GM12878 (cell line): ENCODE data around the gene CFAP61. TPM values are rescaled to one million over a fixed set of nuclear protein-coding genes. Genes with fewer than 3 reads are reported as not detected.

Experiments
- ATAC-seq: fragments of 200-7000 bp; cut with Tn5 transposase; 3 replicates; pipeline ENCODE4 v1.9.1; 2020; ENCODE audit warnings: mild to moderate bottlenecking, moderate library complexity
- BruUV-seq: library from RNA; stranded (reverse); fragments of 400-500 nt; replicated peaks from 2 replicates; lab custom pipeline; 2021; lab: Mats Ljungman, UMichigan
- CTCF ChIA-PET: fragments of 300-600 bp; sonication (Branson Sonifier 250); formaldehyde crosslinking; extraction: SDS; loops from one replicate; lab custom pipeline; 2021; ENCODE audit warnings: inconsistent platforms; lab: Yijun Ruan, JAX
- POLR2A ChIA-PET: fragments of 350-600 bp; formaldehyde crosslinking; extraction: SDS; loops from one replicate; lab custom pipeline; 2021; ENCODE audit warnings: inconsistent platforms; lab: Charles Lee
- RAD21 ChIA-PET: fragments of 300-600 bp; sonication (Branson Sonifier 250); formaldehyde crosslinking; loops from one replicate; lab custom pipeline; 2023; ENCODE audit warnings: antibody characterized with exemption; ENCODE audit not compliant: unreplicated experiment; lab: Charles Lee
- SMC1A ChIA-PET: fragments of 300-600 bp; sonication (Branson Sonifier 250); formaldehyde crosslinking; loops from one replicate; lab custom pipeline; 2023; ENCODE audit not compliant: unreplicated experiment, uncharacterized antibody; lab: Charles Lee
- DNase-seq: peaks from one replicate; pipeline ENCODE4 v3.0.0-alpha.2; 2011; ENCODE audit warnings: low read depth, low spot score
- FAIRE-seq: peaks from 3 replicates; lab custom pipeline; 2011; peaks lifted over from hg19 to GRCh38; lab: Jason Lieb, UNC
- H2AFZ ChIP-seq: 2 replicates; pipeline ENCODE4 v1.6.0; 2011; ENCODE audit warnings: low read depth, low read length, control low read depth; ENCODE audit not compliant: control insufficient read depth
- H3K27ac ChIP-seq: 2 replicates; pipeline ENCODE4 v1.5.1; 2011; ENCODE audit warnings: control low read depth; ENCODE audit not compliant: control insufficient read depth, insufficient read depth
- H3K27me3 ChIP-seq, 2 experiments: replicated peaks in 1 of 2; 2 replicates each; pipeline versions ENCODE4 v1.6.0 to v1.6.1; 2011; ENCODE audit warnings: low read length in 1 of 2; ENCODE audit not compliant: control insufficient read depth in 2 of 2, insufficient read depth in 2 of 2
- H3K36me3 ChIP-seq, 2 experiments: 2 replicates each; pipeline ENCODE4 v1.5.1; 2011; ENCODE audit warnings: low read length in 1 of 2; ENCODE audit not compliant: control insufficient read depth in 2 of 2, insufficient read depth in 2 of 2
- H3K4me1 ChIP-seq: 2 replicates; pipeline ENCODE4 v1.6.1; 2011; ENCODE audit warnings: mild to moderate bottlenecking, low read length, moderate library complexity, mixed read lengths; ENCODE audit not compliant: control insufficient read depth, insufficient read depth
- H3K4me2 ChIP-seq: 2 replicates; pipeline ENCODE4 v1.6.0; 2011; ENCODE audit warnings: control low read depth; ENCODE audit not compliant: control insufficient read depth, insufficient read depth
- H3K4me3 ChIP-seq: fragments of 200-600 bp; sonication (generic); 2 replicates; pipeline ENCODE4 v1.5.1; 2016
- H3K79me2 ChIP-seq: 2 replicates; pipeline ENCODE4 v1.6.0; 2011; ENCODE audit warnings: low read length; ENCODE audit not compliant: control insufficient read depth, insufficient read depth
- H3K9ac ChIP-seq: 2 replicates; pipeline ENCODE4 v1.8.0; 2011; ENCODE audit warnings: low read length, control low read depth, mixed read lengths; ENCODE audit not compliant: control insufficient read depth, insufficient read depth
- H3K9me3 ChIP-seq: replicated peaks from 3 replicates; pipeline ENCODE4 v1.5.1; 2011; ENCODE audit warnings: mild to moderate bottlenecking, low read length; ENCODE audit not compliant: control insufficient read depth, insufficient read depth
- H4K20me1 ChIP-seq: 2 replicates; pipeline ENCODE4 v1.6.0; 2011; ENCODE audit not compliant: control insufficient read depth, insufficient read depth
- BACH1 ChIP-seq: fragments of 450-650 bp; IDR thresholded peaks from 2 replicates; pipeline ENCODE4 v1.6.1; 2017; ENCODE audit warnings: mild to moderate bottlenecking, borderline replicate concordance
- BCLAF1 ChIP-seq: fragments of 450-650 bp; IDR thresholded peaks from 2 replicates; pipeline ENCODE4 v1.6.1; 2017; ENCODE audit warnings: antibody characterized with exemption, mild to moderate bottlenecking, moderate library complexity
- BMI1 ChIP-seq: fragments of 450-650 bp; IDR thresholded peaks from 2 replicates; pipeline ENCODE4 v1.6.1; 2016; ENCODE audit warnings: mild to moderate bottlenecking, moderate library complexity, borderline replicate concordance
- CHD1 ChIP-seq: IDR thresholded peaks from 2 replicates; pipeline ENCODE4 v1.6.1; 2012; ENCODE audit warnings: low read depth, low read length, improper control_type of control experiment
- EED ChIP-seq: sonication (generic); IDR thresholded peaks from 2 replicates; pipeline ENCODE4 v1.6.1; 2016; ENCODE audit warnings: antibody characterized with exemption, low read depth
- GABPA ChIP-seq: IDR thresholded peaks from 2 replicates; pipeline ENCODE4 v1.6.1; 2014; ENCODE audit warnings: antibody characterized with exemption, low read depth, mild to moderate bottlenecking, inconsistent platforms
- GATAD2B ChIP-seq: fragments of 450-650 bp; conservative IDR thresholded peaks from 2 replicates; pipeline ENCODE4 v1.6.1; 2017; ENCODE audit warnings: low read depth, mild to moderate bottlenecking, moderate library complexity
- HCFC1 ChIP-seq: fragments of 150-350 bp; IDR thresholded peaks from 2 replicates; pipeline ENCODE4 v1.6.1; 2014; ENCODE audit warnings: low read length
- IRF4 ChIP-seq: IDR thresholded peaks from 2 replicates; pipeline ENCODE4 v1.6.1; 2011; ENCODE audit warnings: low read depth, low read length
- NKRF ChIP-seq: fragments of 450-650 bp; conservative IDR thresholded peaks from 2 replicates; pipeline ENCODE4 v1.6.1; 2017; ENCODE audit warnings: mild to moderate bottlenecking, moderate library complexity
- RCOR1 ChIP-seq: conservative IDR thresholded peaks from 2 replicates; pipeline ENCODE4 v1.6.1; 2012; ENCODE audit warnings: low read depth, low read length, improper control_type of control experiment
- SREBF1 ChIP-seq: IDR thresholded peaks from 2 replicates; pipeline ENCODE4 v1.6.1; 2012; ENCODE audit warnings: mild to moderate bottlenecking, low read length
- TCF7 ChIP-seq: IDR thresholded peaks from 2 replicates; pipeline ENCODE4 v1.6.1; 2014; ENCODE audit warnings: antibody characterized with exemption, borderline replicate concordance
- ZZZ3 ChIP-seq: IDR thresholded peaks from 2 replicates; pipeline ENCODE4 v1.6.1; 2011; ENCODE audit warnings: low read depth; ENCODE audit not compliant: control insufficient read depth, insufficient read length
- WGBS: methylation state at CpG from one replicate; pipeline ENCODE4 v1.1.6; 2016; ENCODE audit warnings: low lambda C conversion rate; ENCODE audit not compliant: insufficient replicate concordance, insufficient coverage; ENCODE audit errors: missing lambda C conversion rate; 5-methylcytosine and 5-hydroxymethylcytosine counted together
- in situ Hi-C: fragments of 300-500 bp; cut with MboI; formaldehyde crosslinking; loops from 9 replicates; pipeline ENCODE4 v1.14.3; 2018; ENCODE audit warnings: mixed read lengths
- intact Hi-C: fragments of 100-400 bp; cut with micrococcal nuclease; formaldehyde crosslinking; loops from one replicate; pipeline ENCODE4 v1.14.2; 2022; ENCODE audit not compliant: unreplicated experiment
- polyA plus RNA-seq, 11 experiments: library from polyadenylated mRNA; depleted of rRNA in 4 of 11; unstranded in 6 of 11; stranded (reverse) in 5 of 11; fragments of >200 nt; fragmentation: Nextera tagmentation in 4 of 11; fragmentation: Illumina TruSeq in 1 of 11; extraction: Ambion mirVana in 4 of 11; extraction: Trizol in 1 of 11; gene quantifications; 1 replicate in 1 of 11; 2 replicates in 10 of 11; pipeline versions ENCODE4 v1.2.1 to v1.2.3, GENCODE V29; 2011 to 2016; ENCODE audit warnings: inconsistent platforms in 2 of 11, missing spikeins in 2 of 11, low read depth in 1 of 11
- total RNA-seq, 4 experiments: library from RNA; depleted of rRNA in 3 of 4; stranded (reverse); fragments of >200 nt in 3 of 4; fragmentation: Illumina TruSeq in 1 of 4; extraction: Trizol in 1 of 4; gene quantifications; 2 replicates each; pipeline versions ENCODE4 v1.2.1 to v1.2.3, GENCODE V29; 2013 to 2021
- TF ChIP-seq, protein P1 (sequence below): fragments of 450-650 bp; IDR thresholded peaks from 2 replicates; pipeline ENCODE4 v1.6.1; 2017; ENCODE audit warnings: low read depth, mild to moderate bottlenecking, moderate library complexity
- TF ChIP-seq, protein P2 (sequence below): IDR thresholded peaks from 2 replicates; pipeline ENCODE4 v1.6.1; 2011; ENCODE audit warnings: borderline replicate concordance, low read depth, mild to moderate bottlenecking, moderate library complexity, mixed read lengths, low read length; ENCODE audit not compliant: insufficient read depth; ENCODE audit errors: extremely low read length

Gene CFAP61
- total and polyA plus RNA-seq, 10 of the 15 experiments (the other 5 are each of a cell fraction or from before 2014, with no cell fraction given) = 0.11 to 0.41 (median 0.24) TPM; not detected in 7

DNA sequence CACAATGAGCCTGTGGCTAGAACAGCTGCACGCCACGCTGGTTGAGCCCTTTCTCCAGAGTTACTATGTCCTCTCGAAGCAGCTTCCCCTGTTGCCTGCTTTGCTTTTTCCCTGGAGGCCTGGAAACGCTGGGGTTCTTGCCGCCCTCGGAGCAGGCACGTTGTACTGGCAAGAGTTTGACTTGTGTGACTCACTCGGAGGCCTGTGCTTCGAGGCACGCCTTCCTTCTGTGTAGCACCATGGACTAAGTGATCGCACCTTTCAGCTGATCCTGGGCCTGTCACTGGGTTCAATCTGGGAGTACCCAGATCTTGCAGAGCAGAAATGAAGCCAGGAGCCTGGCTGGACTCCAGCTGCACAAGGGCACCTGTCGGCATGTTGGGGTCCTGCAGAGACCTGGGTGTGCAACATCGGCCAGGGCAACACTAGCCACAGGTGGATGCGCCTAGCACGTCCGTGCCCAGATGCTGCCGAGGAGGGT lies 320.8 kb downstream of the CFAP61 start:
- intact Hi-C loops (loop anchor here (5.0 kb wide), 1 partner anchor 54 kb away; no protein-coding TSS in a partner anchor), in situ Hi-C loops (no loop called here)
- no peak overlapping the region for H3K27ac ChIP-seq
- CTCF ChIA-PET = no interaction called here
- no peaks in the 10 kb centered on the region for H3K36me3 ChIP-seq
- DNase-seq (no peak), ATAC-seq (no peak), FAIRE-seq (no peak)
- SMC1A ChIA-PET = interaction anchor here (1.9 kb wide), 1 partner anchor 191 kb away, joined by 5 read pairs; no protein-coding TSS in a partner anchor
- H2AFZ ChIP-seq = no peak overlapping the region
- no TSS peak for BruUV-seq
- H3K4me2 ChIP-seq = no peak overlapping the region
- POLR2A ChIA-PET = no interaction called here
- H3K9ac ChIP-seq = no peak overlapping the region
- H3K4me3 ChIP-seq = no peak overlapping the region
- H3K4me1 ChIP-seq = no peaks in the 10 kb centered on the region
- no peaks in the 10 kb centered on the region for H3K9me3 ChIP-seq
- RAD21 ChIA-PET = no interaction called here
- no peaks in the 10 kb centered on the region for H3K79me2 ChIP-seq
- peaks cover 8 to 10% of the 10 kb centered on the region in 2 experiments for H3K27me3 ChIP-seq
- H4K20me1 ChIP-seq = no peaks in the 10 kb centered on the region
- 50% methylated on average over 17 of the region's 17 CpGs for WGBS
- TF ChIP-seq CHD1 = no peak
- no peak for TF ChIP-seq ZZZ3
- no peak for TF ChIP-seq IRF4
- TF ChIP-seq SREBF1 = no peak
- no peak for TF ChIP-seq RCOR1
- TF ChIP-seq BACH1 = no peak
- TF ChIP-seq GATAD2B = no peak
- TF ChIP-seq EED = no peak
- TF ChIP-seq BMI1 = no peak
- TF ChIP-seq BCLAF1 = no peak
- TF ChIP-seq, protein P1, sequence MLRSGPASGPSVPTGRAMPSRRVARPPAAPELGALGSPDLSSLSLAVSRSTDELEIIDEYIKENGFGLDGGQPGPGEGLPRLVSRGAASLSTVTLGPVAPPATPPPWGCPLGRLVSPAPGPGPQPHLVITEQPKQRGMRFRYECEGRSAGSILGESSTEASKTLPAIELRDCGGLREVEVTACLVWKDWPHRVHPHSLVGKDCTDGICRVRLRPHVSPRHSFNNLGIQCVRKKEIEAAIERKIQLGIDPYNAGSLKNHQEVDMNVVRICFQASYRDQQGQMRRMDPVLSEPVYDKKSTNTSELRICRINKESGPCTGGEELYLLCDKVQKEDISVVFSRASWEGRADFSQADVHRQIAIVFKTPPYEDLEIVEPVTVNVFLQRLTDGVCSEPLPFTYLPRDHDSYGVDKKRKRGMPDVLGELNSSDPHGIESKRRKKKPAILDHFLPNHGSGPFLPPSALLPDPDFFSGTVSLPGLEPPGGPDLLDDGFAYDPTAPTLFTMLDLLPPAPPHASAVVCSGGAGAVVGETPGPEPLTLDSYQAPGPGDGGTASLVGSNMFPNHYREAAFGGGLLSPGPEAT = no peak
- no peak for TF ChIP-seq GABPA
- TF ChIP-seq TCF7 = no peak
- TF ChIP-seq, protein P2, sequence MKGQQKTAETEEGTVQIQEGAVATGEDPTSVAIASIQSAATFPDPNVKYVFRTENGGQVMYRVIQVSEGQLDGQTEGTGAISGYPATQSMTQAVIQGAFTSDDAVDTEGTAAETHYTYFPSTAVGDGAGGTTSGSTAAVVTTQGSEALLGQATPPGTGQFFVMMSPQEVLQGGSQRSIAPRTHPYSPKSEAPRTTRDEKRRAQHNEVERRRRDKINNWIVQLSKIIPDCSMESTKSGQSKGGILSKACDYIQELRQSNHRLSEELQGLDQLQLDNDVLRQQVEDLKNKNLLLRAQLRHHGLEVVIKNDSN = no peak
- TF ChIP-seq HCFC1 = no peak
- TF ChIP-seq NKRF = no peak
